ENCODE measurements around the gene KLHL34. TPM values are rescaled to one million over a fixed set of nuclear protein-coding genes. Genes with fewer than 3 reads are reported as not detected.

The KLHL34 gene
- total RNA-seq, 1 experiment from 2014 or later = 0.05 TPM

DNA sequence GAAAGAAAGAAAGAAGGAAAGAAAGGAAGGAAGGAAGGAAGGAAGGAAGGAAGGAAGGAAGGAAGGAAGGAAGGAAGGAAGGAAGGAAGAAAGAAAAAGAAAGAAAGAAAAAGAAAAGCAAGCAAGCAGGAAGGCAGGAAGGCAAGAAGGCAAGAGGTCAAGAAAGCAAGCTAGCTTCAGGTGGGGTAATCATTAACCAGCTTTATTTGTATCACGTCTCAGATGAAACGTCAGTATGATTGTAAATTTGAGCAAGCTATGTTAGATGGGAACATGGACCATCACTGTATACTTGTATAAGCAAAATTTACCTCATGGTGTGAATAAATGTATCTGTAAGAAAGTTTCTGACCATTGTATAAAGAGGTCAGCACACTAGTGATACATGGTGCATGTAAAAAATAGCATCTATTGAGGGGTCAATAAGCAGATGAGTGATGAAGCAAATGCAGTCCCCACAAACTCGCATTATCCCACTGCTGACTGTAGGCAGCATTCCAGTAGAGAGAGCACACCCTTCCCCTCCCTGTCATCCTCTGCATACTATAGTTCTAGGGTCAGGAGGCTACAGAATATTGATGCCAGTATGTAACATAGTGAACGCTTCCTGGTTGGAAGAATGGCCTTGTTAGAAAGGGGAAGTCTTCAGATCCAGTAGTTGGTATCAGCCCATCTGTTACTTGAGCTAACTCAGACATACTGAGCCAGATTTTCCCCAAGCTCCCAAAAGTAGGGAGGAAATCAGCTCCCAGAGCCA, 16.5 kb upstream of the KLHL34 start:
- Histone ChIP-seq H3K27me3 (ENCODE audit: control insufficient read depth, insufficient read depth, low read length) (no peaks in the 10 kb centered on the region), H3K36me3 (ENCODE audit: control insufficient read depth, insufficient read depth, low read length) (no peaks in the 10 kb centered on the region), H3K9me3 (ENCODE audit: control insufficient read depth, insufficient read depth, low read depth, low read length) (no peaks in the 10 kb centered on the region), H3K4me1 (ENCODE audit: control insufficient read depth, insufficient read depth, low read length) (no peaks in the 10 kb centered on the region), H3K4me3 (ENCODE audit: low read depth in 2 of 2, low read length in 2 of 2) (no peak overlapping the region), H3K27ac (ENCODE audit: low read length) (no peak overlapping the region)
- ATAC-seq = no peak
- in situ Hi-C loops (cut with HindIII; ENCODE audit: low pct_unique_long_range_greater_than_20kb, low sequenced_read_pairs) (no loop called here), intact Hi-C loops (cut with micrococcal nuclease; ENCODE audit: unreplicated experiment) (no loop called here)
- no peak for DNase-seq (ENCODE audit: low read depth, low spot score)
- ChIA-PET POLR2A (no interaction called here), CTCF (interaction anchor here (0.6 to 0.7 kb wide), 2 partner anchors 166 to 1080 kb away, joined by 3 to 10 read pairs; no protein-coding TSS in a partner anchor)
- BruUV-seq (replicated peaks) = no TSS peak
- TF ChIP-seq SIN3A (IDR thresholded peaks at IDR 0.05; ENCODE audit: borderline replicate concordance, insufficient read depth, low read depth, low read length) (no peak), POLR2AphosphoS5 (IDR thresholded peaks at IDR 0.05; ENCODE audit: low read depth, low read length) (no peak), TCF7L2 (IDR thresholded peaks at IDR 0.05; ENCODE audit: low read depth, low read length) (no peak)
- TF ChIP-seq, protein P1, sequence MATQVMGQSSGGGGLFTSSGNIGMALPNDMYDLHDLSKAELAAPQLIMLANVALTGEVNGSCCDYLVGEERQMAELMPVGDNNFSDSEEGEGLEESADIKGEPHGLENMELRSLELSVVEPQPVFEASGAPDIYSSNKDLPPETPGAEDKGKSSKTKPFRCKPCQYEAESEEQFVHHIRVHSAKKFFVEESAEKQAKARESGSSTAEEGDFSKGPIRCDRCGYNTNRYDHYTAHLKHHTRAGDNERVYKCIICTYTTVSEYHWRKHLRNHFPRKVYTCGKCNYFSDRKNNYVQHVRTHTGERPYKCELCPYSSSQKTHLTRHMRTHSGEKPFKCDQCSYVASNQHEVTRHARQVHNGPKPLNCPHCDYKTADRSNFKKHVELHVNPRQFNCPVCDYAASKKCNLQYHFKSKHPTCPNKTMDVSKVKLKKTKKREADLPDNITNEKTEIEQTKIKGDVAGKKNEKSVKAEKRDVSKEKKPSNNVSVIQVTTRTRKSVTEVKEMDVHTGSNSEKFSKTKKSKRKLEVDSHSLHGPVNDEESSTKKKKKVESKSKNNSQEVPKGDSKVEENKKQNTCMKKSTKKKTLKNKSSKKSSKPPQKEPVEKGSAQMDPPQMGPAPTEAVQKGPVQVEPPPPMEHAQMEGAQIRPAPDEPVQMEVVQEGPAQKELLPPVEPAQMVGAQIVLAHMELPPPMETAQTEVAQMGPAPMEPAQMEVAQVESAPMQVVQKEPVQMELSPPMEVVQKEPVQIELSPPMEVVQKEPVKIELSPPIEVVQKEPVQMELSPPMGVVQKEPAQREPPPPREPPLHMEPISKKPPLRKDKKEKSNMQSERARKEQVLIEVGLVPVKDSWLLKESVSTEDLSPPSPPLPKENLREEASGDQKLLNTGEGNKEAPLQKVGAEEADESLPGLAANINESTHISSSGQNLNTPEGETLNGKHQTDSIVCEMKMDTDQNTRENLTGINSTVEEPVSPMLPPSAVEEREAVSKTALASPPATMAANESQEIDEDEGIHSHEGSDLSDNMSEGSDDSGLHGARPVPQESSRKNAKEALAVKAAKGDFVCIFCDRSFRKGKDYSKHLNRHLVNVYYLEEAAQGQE (IDR thresholded peaks at IDR 0.05; ENCODE audit: insufficient read depth in 1 of 2, low read depth in 2 of 2, low read length in 1 of 2) = no peak
- TF ChIP-seq, protein P2, sequence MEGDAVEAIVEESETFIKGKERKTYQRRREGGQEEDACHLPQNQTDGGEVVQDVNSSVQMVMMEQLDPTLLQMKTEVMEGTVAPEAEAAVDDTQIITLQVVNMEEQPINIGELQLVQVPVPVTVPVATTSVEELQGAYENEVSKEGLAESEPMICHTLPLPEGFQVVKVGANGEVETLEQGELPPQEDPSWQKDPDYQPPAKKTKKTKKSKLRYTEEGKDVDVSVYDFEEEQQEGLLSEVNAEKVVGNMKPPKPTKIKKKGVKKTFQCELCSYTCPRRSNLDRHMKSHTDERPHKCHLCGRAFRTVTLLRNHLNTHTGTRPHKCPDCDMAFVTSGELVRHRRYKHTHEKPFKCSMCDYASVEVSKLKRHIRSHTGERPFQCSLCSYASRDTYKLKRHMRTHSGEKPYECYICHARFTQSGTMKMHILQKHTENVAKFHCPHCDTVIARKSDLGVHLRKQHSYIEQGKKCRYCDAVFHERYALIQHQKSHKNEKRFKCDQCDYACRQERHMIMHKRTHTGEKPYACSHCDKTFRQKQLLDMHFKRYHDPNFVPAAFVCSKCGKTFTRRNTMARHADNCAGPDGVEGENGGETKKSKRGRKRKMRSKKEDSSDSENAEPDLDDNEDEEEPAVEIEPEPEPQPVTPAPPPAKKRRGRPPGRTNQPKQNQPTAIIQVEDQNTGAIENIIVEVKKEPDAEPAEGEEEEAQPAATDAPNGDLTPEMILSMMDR (IDR thresholded peaks at IDR 0.05) = no peak

DNA sequence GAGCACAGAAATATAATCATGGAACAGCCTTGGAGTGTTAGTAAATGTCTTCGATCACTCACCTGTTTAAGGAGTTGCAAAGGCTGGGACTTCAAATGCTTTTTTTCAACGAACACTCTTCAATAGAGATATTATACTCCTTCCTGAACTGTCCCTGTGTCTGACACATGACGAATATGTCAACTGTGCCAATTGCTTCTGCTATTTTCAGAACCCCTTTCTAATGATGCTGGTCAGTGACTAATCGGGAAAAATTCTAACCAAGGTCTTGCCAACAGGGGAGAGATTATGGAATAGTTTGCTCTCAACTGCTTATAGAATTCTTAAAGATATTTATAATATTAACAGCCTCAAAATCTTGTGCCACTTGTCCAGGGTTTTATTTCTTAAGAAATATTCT, 8.5 kb upstream of the KLHL34 start:
- Histone ChIP-seq H3K4me1 (ENCODE audit: control insufficient read depth, insufficient read depth, low read length) (no peaks in the 10 kb centered on the region), H3K9me3 (ENCODE audit: control insufficient read depth, insufficient read depth, low read depth, low read length) (no peaks in the 10 kb centered on the region), H3K4me3 (ENCODE audit: low read depth in 2 of 2, low read length in 2 of 2) (no peak overlapping the region), H3K27ac (ENCODE audit: low read length) (no peak overlapping the region), H3K27me3 (ENCODE audit: control insufficient read depth, insufficient read depth, low read length) (no peaks in the 10 kb centered on the region), H3K36me3 (ENCODE audit: control insufficient read depth, insufficient read depth, low read length) (no peaks in the 10 kb centered on the region)
- no TSS peak for BruUV-seq (replicated peaks)
- ChIA-PET POLR2A (no interaction called here), CTCF (no interaction called here)
- ATAC-seq (no peak), DNase-seq (ENCODE audit: low read depth, low spot score) (no peak)
- intact Hi-C loops (cut with micrococcal nuclease; ENCODE audit: unreplicated experiment) (no loop called here), in situ Hi-C loops (cut with HindIII; ENCODE audit: low pct_unique_long_range_greater_than_20kb, low sequenced_read_pairs) (no loop called here)
- TF ChIP-seq SIN3A (IDR thresholded peaks at IDR 0.05; ENCODE audit: borderline replicate concordance, insufficient read depth, low read depth, low read length) (no peak), POLR2AphosphoS5 (IDR thresholded peaks at IDR 0.05; ENCODE audit: low read depth, low read length) (no peak), TCF7L2 (IDR thresholded peaks at IDR 0.05; ENCODE audit: low read depth, low read length) (no peak)
- TF ChIP-seq, protein P2 (IDR thresholded peaks at IDR 0.05) = no peak
- TF ChIP-seq, protein P1 (IDR thresholded peaks at IDR 0.05; ENCODE audit: insufficient read depth in 1 of 2, low read depth in 2 of 2, low read length in 1 of 2) = no peak

Data from Panc1 (cell line).